Measurements from ENCODE around the gene CHD5.

CHD5 gene

DNA sequence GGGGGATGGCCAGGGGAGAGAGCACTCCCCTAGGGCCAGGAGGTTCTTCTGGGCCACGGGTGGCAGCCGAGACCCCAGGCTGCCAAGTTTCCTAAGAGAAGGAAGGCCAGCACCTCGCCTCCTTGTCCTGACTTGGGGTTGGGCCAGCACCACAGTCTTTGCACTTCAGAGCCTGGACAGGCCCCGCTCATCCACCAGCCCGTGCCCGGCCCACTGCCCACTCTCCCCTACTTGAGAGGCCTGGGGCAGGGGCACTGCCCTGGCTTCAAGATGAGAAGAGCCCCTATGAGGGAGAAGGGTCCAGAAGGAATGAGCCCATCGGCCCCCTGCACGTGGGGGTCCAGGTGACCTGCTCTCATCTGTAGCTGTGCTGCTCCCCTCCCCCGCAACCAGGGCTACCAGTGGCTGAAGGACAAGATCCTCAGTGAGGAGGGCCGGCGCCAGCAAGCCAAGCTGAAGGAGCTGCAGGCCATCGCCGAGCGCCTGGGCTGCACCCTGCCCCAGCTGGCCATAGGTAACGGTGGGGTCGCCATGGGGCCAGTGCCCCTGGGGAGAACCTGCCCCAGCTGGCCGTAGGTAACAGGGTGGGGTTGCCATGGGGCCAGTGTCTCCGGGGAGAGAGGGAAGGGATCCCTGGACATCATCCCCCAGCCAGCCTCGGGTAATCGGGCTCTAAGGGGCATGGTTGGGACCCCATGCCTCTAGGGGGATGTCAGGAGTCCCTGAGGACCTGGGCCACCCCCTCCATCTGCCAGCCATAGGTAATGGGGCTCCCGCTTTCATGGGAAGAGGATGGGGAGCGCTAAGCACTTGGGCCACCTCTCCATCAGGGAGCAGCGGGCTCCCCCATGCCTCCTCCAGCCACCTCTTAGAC, 83.6 kb downstream of the CHD5 start:
- Mint-ChIP-seq H3K9me3 (no peaks in the 10 kb centered on the region), H3K27me3 (no peaks in the 10 kb centered on the region), H3K4me3 (no peak overlapping the region), H3K27ac (no peak overlapping the region), H3K36me3 (ENCODE audit: low read depth) (peaks cover 67% of the 10 kb centered on the region), H3K4me1 (ENCODE audit: low read depth) (no peaks in the 10 kb centered on the region)
- no peak for DNase-seq

DNA sequence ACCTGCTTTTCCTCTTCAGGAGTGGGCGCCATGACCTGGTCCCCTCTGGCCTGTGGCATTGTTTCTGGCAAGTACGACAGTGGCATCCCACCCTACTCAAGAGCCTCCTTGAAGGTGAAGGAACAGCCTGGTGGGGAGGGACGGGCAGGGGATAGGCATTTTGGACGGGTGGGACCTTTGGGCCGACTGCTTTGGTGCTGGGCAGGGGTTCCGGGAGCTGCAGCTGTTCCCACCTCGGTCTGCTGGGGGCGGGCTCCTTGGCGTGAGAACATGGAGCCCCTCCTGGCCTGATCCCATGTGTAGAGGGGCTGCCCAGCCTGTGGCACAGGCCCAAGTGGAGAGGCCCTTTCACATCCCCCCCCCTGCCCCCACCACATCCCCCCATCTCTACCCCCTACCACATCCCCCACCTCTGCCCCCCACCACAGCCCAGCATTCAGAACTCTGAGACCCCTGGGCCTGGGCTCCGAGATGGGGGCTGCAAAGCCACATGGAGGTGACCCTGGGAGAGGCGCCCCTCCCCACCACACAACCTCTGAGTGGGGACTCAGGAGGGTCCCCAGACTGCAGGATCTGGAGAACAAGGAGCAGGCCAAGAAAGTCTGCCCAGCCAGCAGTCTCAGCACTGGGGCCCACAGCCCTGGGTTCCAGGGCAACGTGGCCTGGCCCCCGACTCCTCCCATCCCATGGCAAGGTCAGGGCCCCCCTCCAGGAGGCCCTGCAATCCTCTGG, 84.4 kb downstream of the CHD5 start:
- DNase-seq: no peak
- Mint-ChIP-seq H3K4me3 (no peak overlapping the region), H3K36me3 (ENCODE audit: low read depth) (peaks cover 75% of the 10 kb centered on the region), H3K27ac (no peak overlapping the region), H3K4me1 (ENCODE audit: low read depth) (no peaks in the 10 kb centered on the region), H3K27me3 (no peaks in the 10 kb centered on the region), H3K9me3 (no peaks in the 10 kb centered on the region)

DNA sequence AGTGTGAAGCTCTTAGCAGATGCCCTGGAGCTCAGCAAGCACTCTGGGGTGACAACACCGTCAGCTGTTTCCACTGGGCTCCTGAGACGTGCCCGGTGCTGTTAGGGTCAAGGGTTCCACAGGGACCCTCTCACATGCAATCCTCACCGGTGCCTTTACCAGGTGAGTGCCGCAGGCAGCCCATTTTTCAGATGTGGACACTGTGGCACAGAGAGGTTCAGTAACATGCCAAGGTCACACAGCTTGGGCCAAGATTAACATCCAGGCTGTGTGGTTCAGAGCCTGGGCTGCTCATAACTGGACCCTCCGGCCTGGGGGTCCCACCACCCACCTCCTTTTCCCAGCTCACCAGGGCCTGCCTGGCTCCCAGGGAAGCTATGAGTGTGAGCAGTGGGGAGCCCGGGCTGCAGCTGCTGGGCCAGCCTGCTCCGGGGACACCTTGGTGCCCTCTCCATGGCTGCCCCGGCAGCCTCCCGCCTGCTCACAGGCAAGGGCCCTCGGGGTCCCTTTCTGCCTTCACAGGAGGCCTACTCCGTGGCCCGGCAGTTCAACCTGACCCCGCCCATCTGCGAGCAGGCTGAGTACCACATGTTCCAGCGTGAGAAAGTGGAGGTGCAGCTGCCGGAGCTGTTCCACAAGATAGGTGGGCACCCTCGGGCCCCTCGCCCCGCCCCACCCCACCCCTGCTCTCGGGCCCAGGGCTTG, 85.2 kb downstream of the CHD5 start:
- H3K36me3 Mint-ChIP-seq (ENCODE audit: low read depth): peaks cover 80% of the 10 kb centered on the region
- H3K4me1 Mint-ChIP-seq (ENCODE audit: low read depth): no peaks in the 10 kb centered on the region
- DNase-seq: no peak
- H3K9me3 Mint-ChIP-seq: no peaks in the 10 kb centered on the region
- H3K4me3 Mint-ChIP-seq: no peak overlapping the region
- no peak overlapping the region for H3K27ac Mint-ChIP-seq
- H3K27me3 Mint-ChIP-seq: no peaks in the 10 kb centered on the region

DNA sequence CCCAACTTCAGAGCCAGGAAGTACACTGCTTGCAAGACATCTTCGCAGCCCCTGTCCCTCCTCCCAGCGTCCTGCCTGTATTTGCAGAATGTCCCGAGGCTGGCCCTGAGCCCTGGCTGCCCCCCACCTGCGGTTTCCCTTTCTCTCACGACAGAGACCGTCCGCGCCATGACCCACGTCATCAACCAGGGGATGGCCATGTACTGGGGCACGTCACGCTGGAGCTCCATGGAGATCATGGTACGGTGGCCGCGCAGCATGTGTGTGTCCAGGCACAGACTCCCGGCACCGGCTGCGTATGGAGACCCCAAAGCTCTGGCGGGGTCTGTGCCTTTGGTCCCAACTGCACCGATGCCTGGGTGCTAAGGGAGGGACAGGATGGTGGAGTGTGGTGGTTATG, 85.9 kb downstream of the CHD5 start:
- H3K4me3 Mint-ChIP-seq: no peak overlapping the region
- no peaks in the 10 kb centered on the region for H3K4me1 Mint-ChIP-seq (ENCODE audit: low read depth)
- no peaks in the 10 kb centered on the region for H3K9me3 Mint-ChIP-seq
- no peak for DNase-seq
- no peaks in the 10 kb centered on the region for H3K27me3 Mint-ChIP-seq
- H3K27ac Mint-ChIP-seq: peak overlapping the region; percentile 16
- peaks cover 81% of the 10 kb centered on the region for H3K36me3 Mint-ChIP-seq (ENCODE audit: low read depth)

DNA sequence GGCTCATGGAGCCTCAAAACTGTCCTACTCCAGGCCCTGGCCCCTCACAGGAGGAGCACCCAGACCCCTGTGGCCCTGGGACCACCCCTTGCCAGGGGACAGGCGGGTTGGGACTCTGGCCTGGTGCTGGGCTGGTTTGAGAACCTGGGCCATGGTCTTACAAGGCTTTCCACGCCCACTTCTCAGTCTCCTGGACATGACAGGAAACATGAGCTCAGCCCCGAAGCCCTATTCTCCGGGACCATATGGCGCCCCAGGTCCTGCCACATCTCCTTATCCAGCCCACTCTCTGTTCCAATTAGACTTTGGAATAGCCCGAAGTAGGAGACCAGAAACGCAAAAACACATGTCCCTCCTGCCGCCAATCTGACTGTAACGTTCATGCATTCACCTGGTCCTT, 86.5 kb downstream of the CHD5 start:
- Mint-ChIP-seq H3K27me3 (no peaks in the 10 kb centered on the region), H3K4me1 (ENCODE audit: low read depth) (no peaks in the 10 kb centered on the region), H3K4me3 (no peak overlapping the region), H3K36me3 (ENCODE audit: low read depth) (peaks cover 84% of the 10 kb centered on the region), H3K9me3 (no peaks in the 10 kb centered on the region), H3K27ac (peak overlapping the region; percentile 30)
- DNase-seq: no peak

DNA sequence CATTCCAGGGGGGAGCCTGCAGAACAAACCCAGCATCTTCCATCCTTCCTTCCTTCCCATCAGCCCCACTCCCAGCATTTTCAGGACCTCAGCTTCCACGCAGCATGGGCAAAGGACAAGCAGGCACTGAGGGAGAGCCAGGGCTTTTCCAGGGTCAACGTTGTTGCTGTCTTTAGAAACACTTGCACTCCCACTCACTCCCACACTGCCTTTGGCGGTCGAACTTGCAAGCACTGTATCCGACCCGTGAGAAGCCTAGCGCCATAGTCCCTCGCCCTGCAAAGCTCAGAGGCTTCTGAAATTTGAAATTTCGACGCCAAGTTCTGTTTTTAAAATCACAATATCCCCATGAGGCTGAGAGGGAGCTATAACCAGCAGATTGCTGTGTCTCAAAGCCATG, 87.0 kb downstream of the CHD5 start:
- H3K27me3 Mint-ChIP-seq: no peaks in the 10 kb centered on the region
- no peak overlapping the region for H3K4me3 Mint-ChIP-seq
- peaks cover 78% of the 10 kb centered on the region for H3K36me3 Mint-ChIP-seq (ENCODE audit: low read depth)
- no peak overlapping the region for H3K27ac Mint-ChIP-seq
- no peaks in the 10 kb centered on the region for H3K4me1 Mint-ChIP-seq (ENCODE audit: low read depth)
- no peak for DNase-seq
- no peaks in the 10 kb centered on the region for H3K9me3 Mint-ChIP-seq

DNA sequence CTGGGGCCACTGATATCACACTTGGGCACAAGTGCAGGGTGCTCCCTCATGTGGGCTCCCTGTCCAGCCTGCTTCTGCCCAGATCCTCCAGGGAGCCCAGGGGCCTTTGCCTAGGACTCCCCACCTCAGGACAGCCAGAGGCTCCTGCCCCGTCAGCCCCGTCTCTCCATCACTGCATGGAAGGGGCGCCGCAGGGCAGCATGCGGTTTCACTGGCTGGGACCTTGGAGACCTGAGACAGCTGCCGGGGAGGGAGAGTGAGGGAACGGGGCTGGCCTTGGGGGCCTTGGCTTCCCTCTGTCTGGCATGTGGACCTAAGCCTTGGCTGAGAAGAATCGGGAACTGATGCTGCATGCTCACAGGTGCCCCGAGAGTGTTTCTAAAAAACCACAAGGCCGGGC, 87.9 kb downstream of the CHD5 start:
- Mint-ChIP-seq H3K36me3 (ENCODE audit: low read depth) (peaks cover 76% of the 10 kb centered on the region), H3K27ac (no peak overlapping the region), H3K4me3 (no peak overlapping the region), H3K27me3 (no peaks in the 10 kb centered on the region), H3K9me3 (no peaks in the 10 kb centered on the region), H3K4me1 (ENCODE audit: low read depth) (no peaks in the 10 kb centered on the region)
- DNase-seq: no peak

DNA sequence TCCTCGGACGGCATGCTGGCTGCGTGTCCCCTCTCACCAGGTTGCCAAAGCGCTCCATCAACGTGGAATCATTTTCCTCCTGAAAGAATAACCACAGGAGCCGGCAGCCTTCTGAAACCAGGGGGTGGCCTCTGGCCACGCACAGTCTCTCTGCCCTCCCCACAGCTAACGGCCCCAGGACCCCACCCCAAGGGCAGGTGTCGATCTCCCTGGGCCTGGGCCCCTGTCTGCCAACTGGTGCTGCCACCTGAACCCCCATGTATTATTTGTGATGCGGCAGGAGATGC, 88.4 kb downstream of the CHD5 start:
- Mint-ChIP-seq H3K27me3 (no peaks in the 10 kb centered on the region), H3K4me1 (ENCODE audit: low read depth) (no peaks in the 10 kb centered on the region), H3K36me3 (ENCODE audit: low read depth) (peaks cover 76% of the 10 kb centered on the region), H3K27ac (no peak overlapping the region), H3K4me3 (no peak overlapping the region), H3K9me3 (no peaks in the 10 kb centered on the region)
- DNase-seq: no peak

DNA sequence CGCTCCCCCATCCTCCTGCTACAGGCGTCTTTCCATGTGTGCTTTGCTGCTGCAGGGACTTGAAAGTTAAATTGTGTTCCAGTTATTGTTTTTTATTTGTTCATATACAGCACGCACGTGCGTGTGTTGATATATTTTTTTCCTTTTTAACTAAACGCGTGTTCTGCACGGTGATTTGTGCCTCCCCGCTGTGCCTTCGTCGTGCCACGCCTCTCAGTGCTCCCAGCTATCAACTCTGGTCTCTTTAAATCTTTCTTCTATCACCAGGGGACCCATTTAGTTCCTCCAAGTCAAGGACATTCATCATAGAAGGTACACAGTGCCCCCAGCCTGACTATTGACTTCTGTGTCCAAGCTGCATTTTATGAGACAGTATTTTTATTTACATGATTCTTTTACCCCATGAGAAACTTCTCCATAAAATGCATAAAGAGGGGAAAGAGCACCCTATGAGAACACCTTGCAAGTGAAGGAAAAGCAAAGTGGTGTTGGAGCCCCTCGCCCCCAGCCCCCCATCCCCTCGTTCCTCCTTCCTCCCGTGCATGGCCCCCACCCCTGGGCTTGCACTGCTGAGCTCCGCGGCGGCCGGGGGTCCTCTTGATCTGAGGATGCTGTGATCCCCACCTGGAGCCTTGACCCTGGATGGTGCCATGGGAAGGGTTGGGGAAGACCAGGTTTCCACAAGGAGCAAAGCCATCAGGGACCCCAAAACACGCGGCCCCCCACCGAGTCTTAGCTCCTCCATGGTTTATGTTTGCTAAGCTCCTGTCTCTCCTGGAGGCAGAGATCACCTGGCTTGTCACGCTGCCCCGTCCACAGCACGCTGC, 88.9 kb downstream of the CHD5 start:
- Mint-ChIP-seq H3K4me3 (no peak overlapping the region), H3K27me3 (no peaks in the 10 kb centered on the region), H3K27ac (peak overlapping the region; percentile 30), H3K4me1 (ENCODE audit: low read depth) (no peaks in the 10 kb centered on the region), H3K9me3 (no peaks in the 10 kb centered on the region), H3K36me3 (ENCODE audit: low read depth) (peaks cover 76% of the 10 kb centered on the region)
- no peak for DNase-seq

DNA sequence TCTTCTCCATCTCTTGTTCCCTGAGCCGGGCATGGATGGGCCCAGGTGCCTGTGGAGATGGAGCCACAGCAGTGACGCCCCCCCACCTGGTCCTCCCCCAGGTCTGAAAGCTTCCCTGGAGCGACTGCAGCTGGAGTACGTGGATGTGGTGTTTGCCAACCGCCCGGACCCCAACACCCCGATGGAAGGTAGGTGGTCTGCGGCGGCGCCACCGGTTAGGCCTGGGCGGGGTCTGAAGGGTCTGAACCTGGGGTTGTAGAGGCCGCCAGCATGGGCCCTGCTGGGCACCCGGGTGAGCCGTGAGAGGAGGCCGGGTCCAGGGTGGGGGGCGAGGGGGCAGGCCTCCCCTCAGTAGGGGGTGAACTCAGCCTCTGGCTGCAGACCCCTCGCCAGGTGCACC, 89.8 kb downstream of the CHD5 start:
- DNase-seq: no peak
- Mint-ChIP-seq H3K27me3 (no peaks in the 10 kb centered on the region), H3K27ac (no peak overlapping the region), H3K9me3 (no peaks in the 10 kb centered on the region), H3K4me1 (ENCODE audit: low read depth) (no peaks in the 10 kb centered on the region), H3K36me3 (ENCODE audit: low read depth) (peaks cover 83% of the 10 kb centered on the region), H3K4me3 (no peak overlapping the region)

DNA sequence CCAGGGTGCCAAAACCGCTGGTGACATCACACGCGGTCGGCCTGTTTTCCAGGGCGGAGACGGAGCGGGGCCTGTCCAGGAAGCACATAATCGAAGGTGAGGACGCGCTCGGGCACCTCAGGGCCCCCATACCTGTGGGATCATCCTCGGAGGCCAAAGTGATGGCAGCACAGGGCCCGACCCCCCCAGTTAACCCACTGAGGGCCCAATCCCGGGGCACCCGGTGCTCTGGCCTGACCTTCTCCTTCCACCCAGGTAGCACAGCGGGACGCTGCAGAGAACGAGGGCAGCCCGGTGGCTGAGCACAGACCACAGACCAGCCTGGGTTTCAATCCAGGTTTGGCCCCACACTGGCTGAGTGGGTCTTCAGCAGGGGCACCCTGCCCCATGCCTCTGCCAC, 91.2 kb downstream of the CHD5 start:
- Mint-ChIP-seq H3K27me3 (no peaks in the 10 kb centered on the region), H3K4me1 (ENCODE audit: low read depth) (no peaks in the 10 kb centered on the region), H3K36me3 (ENCODE audit: low read depth) (peaks cover 87% of the 10 kb centered on the region), H3K27ac (no peak overlapping the region), H3K4me3 (no peak overlapping the region), H3K9me3 (no peaks in the 10 kb centered on the region)
- DNase-seq: no peak

DNA sequence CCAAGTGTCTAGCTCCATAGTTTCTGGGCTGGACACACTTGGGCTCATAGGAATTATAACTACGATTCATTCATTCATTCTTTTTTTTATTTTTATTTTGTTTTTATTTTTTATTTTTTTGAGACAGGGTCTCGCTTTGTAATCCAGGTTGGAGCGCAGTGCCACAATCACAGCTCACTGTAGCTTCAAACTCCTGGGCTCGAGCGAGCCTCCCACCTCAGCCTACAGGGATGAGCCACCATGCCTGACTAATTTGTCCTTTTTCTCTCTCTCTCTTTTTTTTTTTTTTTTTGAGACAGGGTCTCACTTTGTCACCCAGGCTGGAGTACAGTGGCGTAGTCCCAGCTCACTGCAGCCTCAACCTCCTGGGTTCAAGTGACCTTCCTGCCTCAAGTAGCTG, 92.2 kb downstream of the CHD5 start:
- H3K4me3 Mint-ChIP-seq: no peak overlapping the region
- no peaks in the 10 kb centered on the region for H3K9me3 Mint-ChIP-seq
- no peaks in the 10 kb centered on the region for H3K4me1 Mint-ChIP-seq (ENCODE audit: low read depth)
- H3K27ac Mint-ChIP-seq: no peak overlapping the region
- no peaks in the 10 kb centered on the region for H3K27me3 Mint-ChIP-seq
- DNase-seq: no peak
- peaks cover 87% of the 10 kb centered on the region for H3K36me3 Mint-ChIP-seq (ENCODE audit: low read depth)

DNA sequence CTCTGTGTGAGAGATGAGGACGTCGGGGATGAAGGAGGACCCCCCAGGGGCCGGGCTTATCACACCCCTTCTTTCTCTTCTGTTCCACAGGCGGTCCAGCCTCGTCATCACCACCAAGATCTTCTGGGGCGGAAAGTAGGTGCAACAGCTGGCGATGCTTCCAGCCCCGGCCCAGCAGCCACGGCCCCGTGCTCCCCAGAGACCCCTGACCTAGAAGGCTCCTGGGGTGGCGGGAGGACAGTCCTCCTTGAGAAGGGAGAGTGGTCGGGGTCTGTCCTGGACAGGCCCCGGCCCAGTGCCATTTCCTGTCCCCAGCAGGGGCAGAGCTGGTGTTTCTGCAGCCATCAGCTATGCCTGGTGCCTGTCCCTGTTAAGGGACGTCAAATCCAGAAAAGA, 92.7 kb downstream of the CHD5 start:
- H3K9me3 Mint-ChIP-seq: no peaks in the 10 kb centered on the region
- H3K4me1 Mint-ChIP-seq (ENCODE audit: low read depth): no peaks in the 10 kb centered on the region
- DNase-seq: no peak
- no peaks in the 10 kb centered on the region for H3K27me3 Mint-ChIP-seq
- peaks cover 86% of the 10 kb centered on the region for H3K36me3 Mint-ChIP-seq (ENCODE audit: low read depth)
- peak overlapping the region; percentile 47 for H3K27ac Mint-ChIP-seq
- H3K4me3 Mint-ChIP-seq: no peak overlapping the region

DNA sequence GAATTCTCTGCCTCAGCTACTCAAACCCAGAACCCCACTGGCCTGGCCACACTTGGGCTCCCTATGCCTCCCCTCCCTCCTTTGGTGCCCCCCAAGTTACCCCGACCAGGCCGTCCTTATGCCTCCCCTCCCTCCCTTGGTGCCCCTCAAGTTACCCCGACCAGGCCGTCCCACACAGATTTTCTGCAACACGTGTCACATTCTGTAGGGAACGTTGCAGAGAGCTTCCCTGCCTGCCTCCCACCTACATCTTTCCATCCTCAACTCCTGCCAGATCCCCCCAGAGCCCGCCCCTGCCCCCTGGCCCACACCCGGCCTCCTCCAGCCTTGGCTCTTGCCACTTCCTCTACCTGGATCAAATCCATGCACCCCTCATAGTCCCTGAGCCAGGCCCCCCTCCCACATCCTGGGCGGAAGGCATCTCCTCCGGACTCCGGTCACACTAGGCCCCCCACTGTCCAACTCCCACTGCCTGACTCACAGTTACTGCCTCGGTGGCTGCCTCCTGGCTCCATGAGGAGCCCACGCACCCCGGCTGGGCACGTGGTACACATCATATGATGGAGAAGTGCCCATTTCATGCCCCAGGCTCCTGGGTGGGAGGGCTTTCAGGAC, 93.3 kb downstream of the CHD5 start:
- peaks cover 86% of the 10 kb centered on the region for H3K36me3 Mint-ChIP-seq (ENCODE audit: low read depth)

More for the DNA sequence above, 93.3 kb downstream of the CHD5 start:
- Mint-ChIP-seq H3K4me1 (ENCODE audit: low read depth) (no peaks in the 10 kb centered on the region), H3K9me3 (no peaks in the 10 kb centered on the region), H3K27me3 (no peaks in the 10 kb centered on the region), H3K4me3 (no peak overlapping the region), H3K27ac (peak overlapping the region; percentile 47)
- no peak for DNase-seq
